Gastrocnemius medialis (tissue), 4 donors: Measurements from ENCODE around the gene RSPRY1.
"Not testable (repeated sequence)": the region's sequence is repeated elsewhere in the genome, so short reads cannot be mapped to it uniquely, and the experiment has no call there.

Experiments
- POLR2A ChIP-seq, 2 donors: fragments of 450-650 bp; IDR thresholded peaks; one replicate each; pipeline ENCODE4 v1.6.1; 2017; ENCODE audit warnings: antibody characterized with exemption in 2 of 2, mild to moderate bottlenecking in 2 of 2, moderate library complexity in 2 of 2
- TF ChIP-seq, protein P1 (sequence below), 5 experiments: fragments of 450-650 bp in 3 of 5; fragments of 200-600 bp in 2 of 5; sonication (generic) in 2 of 5; IDR thresholded peaks in 4 of 5; conservative IDR thresholded peaks in 1 of 5; 1 replicate in 4 of 5; 2 replicates in 1 of 5; pipeline ENCODE4 v1.5.1; 2016 to 2019; ENCODE audit warnings: antibody characterized with exemption in 5 of 5, mild to moderate bottlenecking in 3 of 5, moderate library complexity in 3 of 5

DNA sequence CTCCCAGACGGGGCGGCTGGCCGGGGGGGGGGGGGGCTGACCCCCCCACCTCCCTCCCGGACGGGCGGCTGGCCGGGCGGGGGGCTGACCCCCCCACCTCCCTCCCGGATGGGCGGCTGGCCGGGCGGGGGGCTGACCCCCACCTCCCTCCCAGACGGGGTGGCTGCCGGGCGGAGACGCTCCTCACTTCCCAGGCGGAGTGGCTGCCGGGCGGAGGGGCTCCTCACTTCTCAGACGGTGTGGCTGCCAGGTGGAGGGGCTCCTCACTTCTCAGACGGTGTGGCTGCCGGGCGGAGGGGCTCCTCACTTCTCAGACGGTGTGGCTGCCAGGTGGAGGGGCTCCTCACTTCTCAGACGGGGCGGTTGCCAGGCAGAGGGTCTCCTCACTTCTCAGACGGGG, 14.8 kb downstream of the RSPRY1 start:
- TF ChIP-seq, protein P1, sequence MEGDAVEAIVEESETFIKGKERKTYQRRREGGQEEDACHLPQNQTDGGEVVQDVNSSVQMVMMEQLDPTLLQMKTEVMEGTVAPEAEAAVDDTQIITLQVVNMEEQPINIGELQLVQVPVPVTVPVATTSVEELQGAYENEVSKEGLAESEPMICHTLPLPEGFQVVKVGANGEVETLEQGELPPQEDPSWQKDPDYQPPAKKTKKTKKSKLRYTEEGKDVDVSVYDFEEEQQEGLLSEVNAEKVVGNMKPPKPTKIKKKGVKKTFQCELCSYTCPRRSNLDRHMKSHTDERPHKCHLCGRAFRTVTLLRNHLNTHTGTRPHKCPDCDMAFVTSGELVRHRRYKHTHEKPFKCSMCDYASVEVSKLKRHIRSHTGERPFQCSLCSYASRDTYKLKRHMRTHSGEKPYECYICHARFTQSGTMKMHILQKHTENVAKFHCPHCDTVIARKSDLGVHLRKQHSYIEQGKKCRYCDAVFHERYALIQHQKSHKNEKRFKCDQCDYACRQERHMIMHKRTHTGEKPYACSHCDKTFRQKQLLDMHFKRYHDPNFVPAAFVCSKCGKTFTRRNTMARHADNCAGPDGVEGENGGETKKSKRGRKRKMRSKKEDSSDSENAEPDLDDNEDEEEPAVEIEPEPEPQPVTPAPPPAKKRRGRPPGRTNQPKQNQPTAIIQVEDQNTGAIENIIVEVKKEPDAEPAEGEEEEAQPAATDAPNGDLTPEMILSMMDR (IDR thresholded peaks at IDR 0.05 in 4 of 5, conservative IDR thresholded peaks at IDR 0.05 in 1 of 5), result not testable (repeated sequence)
- TF ChIP-seq POLR2A (IDR thresholded peaks at IDR 0.05), result not testable (repeated sequence)
